ENCODE data around the gene CBLN4. TPM values are rescaled to one million over a fixed set of nuclear protein-coding genes. Genes with fewer than 3 reads are reported as not detected.

CBLN4 gene
- total RNA-seq, 1 donor from 2014 or later, result not detected

- TF ChIP-seq CTCF (IDR thresholded peaks at IDR 0.05), result no peak
- Mint-ChIP-seq H3K4me3 (ENCODE audit: unreplicated experiment) (no peak overlapping the region), H3K4me1 (ENCODE audit: unreplicated experiment) (no peaks in the 10 kb centered on the region), H3K27ac (ENCODE audit: unreplicated experiment) (no peak overlapping the region), H3K36me3 (ENCODE audit: unreplicated experiment) (no peaks in the 10 kb centered on the region), H3K27me3 (ENCODE audit: unreplicated experiment) (no peaks in the 10 kb centered on the region), H3K9me3 (ENCODE audit: unreplicated experiment) (peaks cover 35% of the 10 kb centered on the region)
- DNase-seq (ENCODE audit: extremely low spot score, unreplicated experiment), result no peak
Measured at GRCh38 chr20:55977690-55978459, 27.4 kb downstream of the CBLN4 start.

- Mint-ChIP-seq H3K9me3 (ENCODE audit: unreplicated experiment) (peaks cover 34% of the 10 kb centered on the region), H3K4me3 (ENCODE audit: unreplicated experiment) (no peak overlapping the region), H3K27me3 (ENCODE audit: unreplicated experiment) (no peaks in the 10 kb centered on the region), H3K4me1 (ENCODE audit: unreplicated experiment) (no peaks in the 10 kb centered on the region), H3K36me3 (ENCODE audit: unreplicated experiment) (no peaks in the 10 kb centered on the region), H3K27ac (ENCODE audit: unreplicated experiment) (no peak overlapping the region)
- no peak for TF ChIP-seq CTCF (IDR thresholded peaks at IDR 0.05)
- DNase-seq (ENCODE audit: extremely low spot score, unreplicated experiment), result no peak
Measured at GRCh38 chr20:55974491-55975202, 30.7 kb downstream of the CBLN4 start.

- no peak for TF ChIP-seq CTCF (IDR thresholded peaks at IDR 0.05)
- Mint-ChIP-seq H3K27ac (ENCODE audit: unreplicated experiment) (no peak overlapping the region), H3K36me3 (ENCODE audit: unreplicated experiment) (no peaks in the 10 kb centered on the region), H3K4me1 (ENCODE audit: unreplicated experiment) (no peaks in the 10 kb centered on the region), H3K4me3 (ENCODE audit: unreplicated experiment) (no peak overlapping the region), H3K27me3 (ENCODE audit: unreplicated experiment) (no peaks in the 10 kb centered on the region), H3K9me3 (ENCODE audit: unreplicated experiment) (peaks cover 63% of the 10 kb centered on the region)
- DNase-seq (ENCODE audit: extremely low spot score, unreplicated experiment), result no peak
Measured at GRCh38 chr20:55964790-55965189, 40.5 kb downstream of the CBLN4 start.

GRCh38 chr20:55961376-55962330 lies 43.7 kb downstream of the CBLN4 start:
- TF ChIP-seq CTCF (IDR thresholded peaks at IDR 0.05), result no peak
- peaks cover 69% of the 10 kb centered on the region for H3K9me3 Mint-ChIP-seq (ENCODE audit: unreplicated experiment)
- DNase-seq (ENCODE audit: extremely low spot score, unreplicated experiment), result no peak

More at GRCh38 chr20:55961376-55962330, 43.7 kb downstream of the CBLN4 start:
- no peak overlapping the region for H3K4me3 Mint-ChIP-seq (ENCODE audit: unreplicated experiment)
- H3K36me3 Mint-ChIP-seq (ENCODE audit: unreplicated experiment), result no peaks in the 10 kb centered on the region
- H3K4me1 Mint-ChIP-seq (ENCODE audit: unreplicated experiment), result no peaks in the 10 kb centered on the region
- no peaks in the 10 kb centered on the region for H3K27me3 Mint-ChIP-seq (ENCODE audit: unreplicated experiment)
- H3K27ac Mint-ChIP-seq (ENCODE audit: unreplicated experiment), result no peak overlapping the region

All from osteocyte (in vitro differentiated cells).